GM23338 (cell line): Measurements from ENCODE around the gene IWS1. TPM values are rescaled to one million over a fixed set of nuclear protein-coding genes. Genes with fewer than 3 reads are reported as not detected.

Source experiments
- ATAC-seq: fragments of 200-7000 bp; cut with Tn5 transposase; 3 replicates; pipeline ENCODE4 v1.9.1; 2020
- DNase-seq: peaks from one replicate; pipeline ENCODE4 v3.0.0-alpha.2; 2015; ENCODE audit warnings: low spot score
- H2AFZ ChIP-seq: fragments of 200-600 bp; sonication (generic); 2 replicates; pipeline ENCODE4 v1.8.0; 2016; ENCODE audit warnings: antibody characterized with exemption, mild to moderate bottlenecking, moderate library complexity
- H3F3A ChIP-seq: fragments of 200-600 bp; sonication (generic); replicated peaks from 2 replicates; pipeline ENCODE4 v1.8.0; 2017; ENCODE audit warnings: antibody characterized with exemption, mixed run types, low read depth
- H3K27ac ChIP-seq: fragments of 200-600 bp; sonication (generic); 2 replicates; pipeline ENCODE4 v1.6.1; 2016; ENCODE audit warnings: low read depth
- H3K27me3 ChIP-seq: fragments of 200-600 bp; sonication (generic); 2 replicates; pipeline ENCODE4 v1.8.0; 2016; ENCODE audit warnings: mild to moderate bottlenecking, mixed run types, moderate library complexity; ENCODE audit not compliant: insufficient read depth
- H3K36me3 ChIP-seq: fragments of 200-600 bp; sonication (generic); 2 replicates; pipeline ENCODE4 v1.8.0; 2016; ENCODE audit warnings: mild to moderate bottlenecking; ENCODE audit not compliant: insufficient read depth
- H3K4me1 ChIP-seq: fragments of 200-600 bp; sonication (generic); 2 replicates; pipeline ENCODE4 v1.8.0; 2016; ENCODE audit warnings: mild to moderate bottlenecking, moderate library complexity; ENCODE audit not compliant: insufficient read depth
- H3K4me2 ChIP-seq: fragments of 200-600 bp; sonication (generic); 2 replicates; pipeline ENCODE4 v1.7.1; 2017; ENCODE audit warnings: mixed run types
- H3K4me3 ChIP-seq: fragments of 200-600 bp; sonication (generic); 2 replicates; pipeline ENCODE4 v1.6.1; 2016; ENCODE audit warnings: mixed run types
- H3K79me2 ChIP-seq: fragments of 200-600 bp; sonication (generic); replicated peaks from 2 replicates; pipeline ENCODE4 v1.8.0; 2017; ENCODE audit warnings: mild to moderate bottlenecking; ENCODE audit not compliant: insufficient read depth
- H3K9me2 ChIP-seq: fragments of 200-600 bp; sonication (generic); 2 replicates; pipeline ENCODE4 v1.8.0; 2017; ENCODE audit not compliant: insufficient read depth
- H4K20me1 ChIP-seq: fragments of 200-600 bp; sonication (generic); replicated peaks from 2 replicates; pipeline ENCODE4 v1.8.0; 2017; ENCODE audit warnings: mild to moderate bottlenecking; ENCODE audit not compliant: insufficient read depth
- H3K27ac Mint-ChIP-seq: 2 replicates; pipeline ENCODE4 v1.8.0; 2020; ENCODE audit warnings: inconsistent platforms, mild to moderate bottlenecking, moderate library complexity, mixed read lengths
- H3K27me3 Mint-ChIP-seq: 3 replicates; pipeline ENCODE4 v1.8.0; 2022; ENCODE audit warnings: low read depth, mild to moderate bottlenecking, moderate library complexity, mixed read lengths, inconsistent platforms; ENCODE audit not compliant: insufficient read depth, poor library complexity
- H3K36me3 Mint-ChIP-seq: 3 replicates; pipeline ENCODE4 v1.8.0; 2021; ENCODE audit warnings: low read depth, mild to moderate bottlenecking, inconsistent platforms, moderate library complexity, mixed read lengths
- H3K4me1 Mint-ChIP-seq: 3 replicates; pipeline ENCODE4 v1.8.0; 2020; ENCODE audit warnings: mild to moderate bottlenecking, inconsistent platforms, mixed read lengths
- H3K4me3 Mint-ChIP-seq: 3 replicates; pipeline ENCODE4 v1.8.0; 2021; ENCODE audit warnings: moderate library complexity, mild to moderate bottlenecking, inconsistent platforms, mixed read lengths
- H3K9me3 Mint-ChIP-seq: 3 replicates; pipeline ENCODE4 v1.8.0; 2020; ENCODE audit warnings: moderate library complexity, mild to moderate bottlenecking, inconsistent platforms, mixed read lengths
- CREB1 ChIP-seq: fragments of 250-450 bp; sonication (Bioruptor Pico); IDR thresholded peaks from 2 replicates; pipeline ENCODE4 v1.5.0; 2020; ENCODE audit warnings: low read depth, mild to moderate bottlenecking, moderate library complexity
- CTCF ChIP-seq, 2 experiments: fragments of 200-600 bp in 1 of 2; sonication (generic) in 1 of 2; conservative IDR thresholded peaks; 2 replicates each; pipeline versions ENCODE4 v1.5.1 to v1.6.1; 2016 to 2017; ENCODE audit warnings: antibody characterized with exemption in 2 of 2, low read depth in 2 of 2, mild to moderate bottlenecking in 2 of 2, moderate library complexity in 1 of 2
- EZH2 ChIP-seq: fragments of 200-600 bp; sonication (generic); IDR thresholded peaks from one replicate; pipeline ENCODE4 v1.8.0; 2017; ENCODE audit warnings: antibody characterized with exemption, mild to moderate bottlenecking, low read depth; ENCODE audit not compliant: unreplicated experiment
- EZH2phosphoT487 ChIP-seq: fragments of 200-600 bp; sonication (generic); IDR thresholded peaks from one replicate; pipeline ENCODE4 v1.8.1; 2018; ENCODE audit warnings: antibody characterized with exemption; ENCODE audit not compliant: unreplicated experiment
- POLR2AphosphoS5 ChIP-seq: IDR thresholded peaks from 2 replicates; pipeline ENCODE4 v1.6.1; 2016; ENCODE audit warnings: antibody characterized with exemption, low read depth
- STAT1 ChIP-seq: IDR thresholded peaks from one replicate; pipeline ENCODE4 v1.6.1; 2016; ENCODE audit warnings: antibody characterized with exemption; ENCODE audit not compliant: unreplicated experiment
- ZNF462 ChIP-seq: fragments of 250-450 bp; sonication (Bioruptor Pico); IDR thresholded peaks from 2 replicates; pipeline ENCODE4 v1.5.0; 2020; ENCODE audit warnings: mild to moderate bottlenecking, moderate library complexity
- polyA plus RNA-seq: library from polyadenylated mRNA; unstranded; fragments of >200 nt; fragmentation: Nextera tagmentation; extraction: Ambion mirVana; gene quantifications from 2 replicates; pipeline ENCODE4 v1.2.1, GENCODE V29; 2016
- total RNA-seq: library from RNA; depleted of rRNA; stranded (reverse); fragments of >200 nt; shearing (Covaris generic); gene quantifications from 2 replicates; pipeline ENCODE4 v1.2.3, GENCODE V29; 2014

Gene IWS1
- total and polyA plus RNA-seq, 2 experiments from 2014 or later, result 82.8 to 97.2 TPM

GRCh38 chr2:127479866-127480743 is 46.2 kb downstream of the IWS1 start:
- peak overlapping the region; percentile 50 for H3K4me3 Mint-ChIP-seq
- Histone ChIP-seq H3K36me3 (peaks cover 8% of the 10 kb centered on the region), H3K4me1 (peaks cover 23% of the 10 kb centered on the region), H4K20me1 (no peaks in the 10 kb centered on the region), H3K27ac (peak overlapping the region; percentile 90), H3K79me2 (no peaks in the 10 kb centered on the region; the same call in 1 of the 2 replicates), H3K4me3 (peak overlapping the region; percentile 25; the same call in 1 of the 2 replicates), H3K4me2 (peak overlapping the region; percentile 66), H3K9me2 (no peaks in the 10 kb centered on the region), H3K27me3 (no peaks in the 10 kb centered on the region), H3F3A (no peaks in the 10 kb centered on the region), H2AFZ (no peak overlapping the region)
- peak overlapping the region; percentile 92 for H3K27ac Mint-ChIP-seq
- no peaks in the 10 kb centered on the region for H3K9me3 Mint-ChIP-seq
- peak; percentile 91 for ATAC-seq
- TF ChIP-seq STAT1, result no peak
- TF ChIP-seq CREB1 (CRISPR knock-in tag), result no peak
- TF ChIP-seq EZH2phosphoT487, result no peak
- TF ChIP-seq POLR2AphosphoS5, result 0 out of 2 replicates have a peak, but pooled peaks have one; percentile 4
- TF ChIP-seq EZH2, result no peak
- TF ChIP-seq CTCF (conservative IDR thresholded peaks at IDR 0.05; ENCODE audit: low read depth in 2 of 2), result 0 out of 4 replicates have a peak, but pooled peaks of 1 of the 2 experiments have one; percentile 0
- TF ChIP-seq ZNF462 (CRISPR knock-in tag), result no peak
- H3K4me1 Mint-ChIP-seq, result peaks cover 38% of the 10 kb centered on the region
- peaks cover 41% of the 10 kb centered on the region for H3K36me3 Mint-ChIP-seq
- peak; percentile 91 for DNase-seq
- H3K27me3 Mint-ChIP-seq, result no peaks in the 10 kb centered on the region
